Caco-2 (cell line): ENCODE measurements around the gene ZFYVE9. TPM values are rescaled to one million over a fixed set of nuclear protein-coding genes. Genes with fewer than 3 reads are reported as not detected.

Source experiments
- BruUV-seq: library from RNA; stranded (reverse); fragments of 400-500 nt; replicated peaks from 2 replicates; lab custom pipeline; 2021; lab: Mats Ljungman, UMichigan
- CTCF ChIA-PET: fragments of 300-600 bp; sonication (Branson Sonifier 250); formaldehyde crosslinking; loops from one replicate; lab custom pipeline; 2022; ENCODE audit warnings: antibody characterized with exemption; lab: Charles Lee
- POLR2A ChIA-PET: fragments of 300-600 bp; sonication (Branson Sonifier 250); formaldehyde crosslinking; loops from one replicate; lab custom pipeline; 2022; ENCODE audit warnings: antibody characterized with exemption; lab: Charles Lee
- DNase-seq, 2 experiments: peaks; one replicate each; pipeline versions ENCODE4 v3.0.0 to v3.0.0-alpha.2; 2020 to 2022
- H3K27me3 ChIP-seq: replicated peaks from 2 replicates; pipeline ENCODE4 v1.6.0; 2011; ENCODE audit warnings: low read length; ENCODE audit not compliant: control insufficient read depth, insufficient read depth
- H3K36me3 ChIP-seq: 2 replicates; pipeline ENCODE4 v1.5.1; 2011; ENCODE audit warnings: low read length; ENCODE audit not compliant: control insufficient read depth, insufficient read depth
- H3K4me1 ChIP-seq: fragments of 250-450 bp; sonication (Bioruptor Pico); 2 replicates; pipeline ENCODE4 v1.5.1; 2020; ENCODE audit warnings: mild to moderate bottlenecking
- H3K4me3 ChIP-seq: 2 replicates; pipeline ENCODE4 v1.5.1; 2011; ENCODE audit warnings: low read depth, mild to moderate bottlenecking, control low read depth, low read length
- H3K9me3 ChIP-seq: fragments of 250-450 bp; sonication (Bioruptor Pico); 2 replicates; pipeline ENCODE4 v1.5.1; 2020; ENCODE audit warnings: mild to moderate bottlenecking, moderate library complexity
- H3K27ac Mint-ChIP-seq: one replicate; pipeline ENCODE4 v1.8.0; 2022; ENCODE audit warnings: mixed read lengths; ENCODE audit not compliant: unreplicated experiment
- H3K27me3 Mint-ChIP-seq: one replicate; pipeline ENCODE4 v1.8.0; 2022; ENCODE audit warnings: mixed read lengths; ENCODE audit not compliant: insufficient read depth, unreplicated experiment
- H3K36me3 Mint-ChIP-seq: one replicate; pipeline ENCODE4 v1.8.0; 2022; ENCODE audit warnings: mild to moderate bottlenecking, mixed read lengths; ENCODE audit not compliant: insufficient read depth, unreplicated experiment
- H3K4me1 Mint-ChIP-seq: one replicate; pipeline ENCODE4 v1.8.0; 2022; ENCODE audit warnings: low read depth, mixed read lengths; ENCODE audit not compliant: unreplicated experiment
- H3K4me3 Mint-ChIP-seq: one replicate; pipeline ENCODE4 v1.8.0; 2022; ENCODE audit warnings: mild to moderate bottlenecking, moderate library complexity, mixed read lengths; ENCODE audit not compliant: unreplicated experiment
- H3K9me3 Mint-ChIP-seq: one replicate; pipeline ENCODE4 v1.8.0; 2022; ENCODE audit warnings: mixed read lengths; ENCODE audit not compliant: unreplicated experiment
- intact Hi-C: fragments of 100-400 bp; cut with micrococcal nuclease; formaldehyde crosslinking; loops from one replicate; pipeline ENCODE4 v1.10.0; 2022; ENCODE audit not compliant: unreplicated experiment
- total RNA-seq: library from RNA; stranded (reverse); gene quantifications from 2 replicates; pipeline ENCODE4 v1.2.3, GENCODE V29; 2022
- TF ChIP-seq, protein P1 (sequence below), 2 experiments: fragments of 200-600 bp in 1 of 2; IDR thresholded peaks; 1 replicate in 1 of 2; 2 replicates in 1 of 2; pipeline versions ENCODE4 v1.5.1 to v1.8.0; 2011 to 2022; ENCODE audit warnings: antibody characterized with exemption in 1 of 2, control low read depth in 1 of 2, inconsistent platforms in 1 of 2, low read depth in 1 of 2, low read length in 1 of 2, mild to moderate bottlenecking in 1 of 2, moderate library complexity in 1 of 2; ENCODE audit not compliant: insufficient read depth in 1 of 2, severe bottlenecking in 1 of 2, unreplicated experiment in 1 of 2

ZFYVE9 gene
- total RNA-seq, 1 experiment from 2014 or later = 18.4 TPM

DNA sequence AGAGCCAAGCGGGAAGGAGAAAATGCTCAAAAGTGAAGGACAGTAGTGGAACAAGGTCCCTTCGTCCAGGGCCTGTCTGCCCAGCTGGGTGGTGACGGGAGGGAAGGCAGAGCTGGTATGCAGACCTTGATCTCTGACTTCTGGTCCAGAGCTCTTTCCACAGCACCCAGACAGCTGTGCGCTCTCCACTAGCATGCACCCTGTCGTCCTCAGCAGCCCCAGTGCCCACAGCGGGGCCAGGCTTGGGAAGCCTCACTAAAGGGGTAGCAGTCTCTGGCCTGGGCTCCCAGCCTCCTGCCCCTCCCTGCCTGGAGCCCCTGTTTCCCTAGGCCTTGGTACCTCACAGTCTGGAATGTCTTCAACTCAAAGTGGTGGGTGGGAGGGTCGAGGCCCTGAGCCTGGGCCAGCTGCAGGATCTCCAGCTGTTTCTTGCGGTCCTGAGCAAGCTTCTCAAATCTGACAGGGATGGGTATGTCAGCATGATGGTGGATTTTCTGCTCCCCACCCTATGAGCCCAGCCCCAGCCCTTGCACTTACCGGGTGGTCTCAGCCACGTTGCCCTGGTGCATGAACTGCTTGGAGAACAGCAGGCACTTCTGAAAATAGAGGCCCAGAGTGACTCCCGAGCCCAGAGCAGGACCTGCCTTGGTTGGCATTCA lies 214.1 kb downstream of the ZFYVE9 start:
- TF ChIP-seq, protein P1, sequence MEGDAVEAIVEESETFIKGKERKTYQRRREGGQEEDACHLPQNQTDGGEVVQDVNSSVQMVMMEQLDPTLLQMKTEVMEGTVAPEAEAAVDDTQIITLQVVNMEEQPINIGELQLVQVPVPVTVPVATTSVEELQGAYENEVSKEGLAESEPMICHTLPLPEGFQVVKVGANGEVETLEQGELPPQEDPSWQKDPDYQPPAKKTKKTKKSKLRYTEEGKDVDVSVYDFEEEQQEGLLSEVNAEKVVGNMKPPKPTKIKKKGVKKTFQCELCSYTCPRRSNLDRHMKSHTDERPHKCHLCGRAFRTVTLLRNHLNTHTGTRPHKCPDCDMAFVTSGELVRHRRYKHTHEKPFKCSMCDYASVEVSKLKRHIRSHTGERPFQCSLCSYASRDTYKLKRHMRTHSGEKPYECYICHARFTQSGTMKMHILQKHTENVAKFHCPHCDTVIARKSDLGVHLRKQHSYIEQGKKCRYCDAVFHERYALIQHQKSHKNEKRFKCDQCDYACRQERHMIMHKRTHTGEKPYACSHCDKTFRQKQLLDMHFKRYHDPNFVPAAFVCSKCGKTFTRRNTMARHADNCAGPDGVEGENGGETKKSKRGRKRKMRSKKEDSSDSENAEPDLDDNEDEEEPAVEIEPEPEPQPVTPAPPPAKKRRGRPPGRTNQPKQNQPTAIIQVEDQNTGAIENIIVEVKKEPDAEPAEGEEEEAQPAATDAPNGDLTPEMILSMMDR (IDR thresholded peaks at IDR 0.05; ENCODE audit: insufficient read depth in 1 of 2, low read depth in 1 of 2, low read length in 1 of 2, severe bottlenecking in 1 of 2, unreplicated experiment in 1 of 2) = no peak
- no peaks in the 10 kb centered on the region for H3K27me3 ChIP-seq
- peak overlapping the region; percentile 56 for H3K27ac Mint-ChIP-seq
- no peaks in the 10 kb centered on the region for H3K4me1 Mint-ChIP-seq
- POLR2A ChIA-PET = no interaction called here
- H3K36me3 ChIP-seq = peaks cover 3% of the 10 kb centered on the region
- intact Hi-C loops = no loop called here
- no peaks in the 10 kb centered on the region for H3K27me3 Mint-ChIP-seq
- no peak for DNase-seq
- no peak overlapping the region for H3K4me3 ChIP-seq
- no peaks in the 10 kb centered on the region for H3K9me3 ChIP-seq
- no peaks in the 10 kb centered on the region for H3K4me1 ChIP-seq
- no peak overlapping the region for H3K4me3 Mint-ChIP-seq
- peaks cover 76% of the 10 kb centered on the region for H3K36me3 Mint-ChIP-seq
- BruUV-seq = no TSS peak
- CTCF ChIA-PET = no interaction called here
- H3K9me3 Mint-ChIP-seq = no peaks in the 10 kb centered on the region

DNA sequence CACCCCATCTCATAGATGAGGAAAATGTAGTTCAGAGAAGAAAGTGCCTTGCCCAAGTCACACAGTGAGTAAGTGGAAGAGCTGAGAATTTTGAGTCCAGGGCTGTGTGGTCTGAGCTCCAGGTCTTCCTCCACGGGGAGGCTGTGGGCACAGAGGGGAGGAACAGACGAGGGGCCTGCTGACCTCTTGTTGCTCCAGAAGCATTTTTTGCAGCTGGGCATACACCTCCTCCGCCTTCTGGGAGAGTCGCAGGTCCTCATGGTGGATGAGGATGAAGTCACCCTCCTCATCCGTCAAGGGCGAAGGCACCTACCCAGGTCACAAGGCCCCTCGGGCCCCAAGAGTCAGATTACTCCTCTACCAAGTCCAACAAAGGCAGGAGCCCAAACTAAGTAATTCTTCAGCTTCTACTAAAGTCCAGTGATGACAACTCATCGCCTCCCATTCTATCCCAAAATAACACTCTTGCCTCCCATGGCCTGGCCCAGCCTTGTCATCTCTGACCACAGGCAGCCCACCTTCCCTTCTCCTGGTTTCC lies 215.0 kb downstream of the ZFYVE9 start:
- Histone ChIP-seq H3K27me3 (no peaks in the 10 kb centered on the region), H3K4me1 (no peaks in the 10 kb centered on the region), H3K4me3 (no peak overlapping the region), H3K9me3 (no peaks in the 10 kb centered on the region), H3K36me3 (peaks cover 5% of the 10 kb centered on the region)
- H3K27me3 Mint-ChIP-seq = no peaks in the 10 kb centered on the region
- peak overlapping the region; percentile 56 for H3K27ac Mint-ChIP-seq
- ChIA-PET POLR2A (no interaction called here), CTCF (no interaction called here)
- H3K36me3 Mint-ChIP-seq = peaks cover 72% of the 10 kb centered on the region
- no peak for DNase-seq
- TF ChIP-seq, protein P1 (IDR thresholded peaks at IDR 0.05; ENCODE audit: insufficient read depth in 1 of 2, low read depth in 1 of 2, low read length in 1 of 2, severe bottlenecking in 1 of 2, unreplicated experiment in 1 of 2) = no peak
- no peak overlapping the region for H3K4me3 Mint-ChIP-seq
- no TSS peak for BruUV-seq
- H3K9me3 Mint-ChIP-seq = no peaks in the 10 kb centered on the region
- intact Hi-C loops = no loop called here
- no peaks in the 10 kb centered on the region for H3K4me1 Mint-ChIP-seq

DNA sequence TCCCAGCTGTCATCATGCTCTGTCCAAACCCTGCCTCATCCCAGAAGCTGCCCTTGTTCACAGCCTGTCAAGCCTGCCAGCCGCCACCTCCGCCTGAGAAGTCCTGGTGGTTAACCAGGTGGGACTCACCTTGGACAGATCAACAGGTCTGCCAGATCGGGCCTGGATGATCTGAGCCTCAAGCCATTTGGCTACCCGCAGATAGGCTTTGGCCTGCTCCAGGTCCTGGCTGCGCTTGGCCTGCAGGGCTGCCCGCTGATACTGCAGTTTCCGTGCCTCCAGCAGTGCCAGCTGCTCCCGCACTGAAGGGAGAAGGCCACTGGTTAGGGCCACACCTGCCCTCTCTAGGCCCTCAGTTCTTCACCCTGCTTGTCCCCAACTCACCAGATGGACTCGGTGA lies 215.5 kb downstream of the ZFYVE9 start:
- Mint-ChIP-seq H3K4me3 (no peak overlapping the region), H3K27me3 (no peaks in the 10 kb centered on the region), H3K9me3 (no peaks in the 10 kb centered on the region), H3K27ac (no peak overlapping the region), H3K36me3 (peaks cover 77% of the 10 kb centered on the region), H3K4me1 (no peaks in the 10 kb centered on the region)
- H3K36me3 ChIP-seq = peaks cover 5% of the 10 kb centered on the region
- no peaks in the 10 kb centered on the region for H3K9me3 ChIP-seq
- POLR2A ChIA-PET = no interaction called here
- no peak overlapping the region for H3K4me3 ChIP-seq
- no peaks in the 10 kb centered on the region for H3K4me1 ChIP-seq
- BruUV-seq = no TSS peak
- no peaks in the 10 kb centered on the region for H3K27me3 ChIP-seq
- no peak for DNase-seq
- CTCF ChIA-PET = no interaction called here
- intact Hi-C loops = no loop called here
- TF ChIP-seq, protein P1 (IDR thresholded peaks at IDR 0.05; ENCODE audit: insufficient read depth in 1 of 2, low read depth in 1 of 2, low read length in 1 of 2, severe bottlenecking in 1 of 2, unreplicated experiment in 1 of 2) = no peak
